Gastroesophageal sphincter (tissue), 3 donors: ENCODE results near the gene AMMECR1.

ENCODE experiments used
- CTCF ChIP-seq, 4 experiments: fragments of 200-600 bp in 2 of 4; fragments of 450-650 bp in 2 of 4; sonication (generic) in 1 of 4; IDR thresholded peaks; one replicate each; pipeline ENCODE4 v1.5.1; 2017 to 2019; ENCODE audit warnings: antibody characterized with exemption in 4 of 4, mild to moderate bottlenecking in 2 of 4, moderate library complexity in 2 of 4
- POLR2A ChIP-seq, 2 donors: fragments of 450-650 bp; IDR thresholded peaks; one replicate each; pipeline ENCODE4 v1.6.1; 2017; ENCODE audit warnings: antibody characterized with exemption in 2 of 2, mild to moderate bottlenecking in 2 of 2, moderate library complexity in 1 of 2

- TF ChIP-seq CTCF (IDR thresholded peaks at IDR 0.05) (no peak), POLR2A (IDR thresholded peaks at IDR 0.05) (no peak)
Observed at GRCh38 chrX:110213183-110213582, 104.7 kb downstream of the AMMECR1 start.
